NK-92 (cell line): Measurements from ENCODE around the gene ASIC3.
"Not testable (repeated sequence)": the region's sequence is repeated elsewhere in the genome, so short reads cannot be mapped to it uniquely, and the experiment has no call there.

Experiments used
- DNase-seq: peaks from one replicate; lab custom pipeline; 2025; ENCODE audit not compliant: unreplicated experiment; lab: John Stamatoyannopoulos, UW

Gene ASIC3

DNA sequence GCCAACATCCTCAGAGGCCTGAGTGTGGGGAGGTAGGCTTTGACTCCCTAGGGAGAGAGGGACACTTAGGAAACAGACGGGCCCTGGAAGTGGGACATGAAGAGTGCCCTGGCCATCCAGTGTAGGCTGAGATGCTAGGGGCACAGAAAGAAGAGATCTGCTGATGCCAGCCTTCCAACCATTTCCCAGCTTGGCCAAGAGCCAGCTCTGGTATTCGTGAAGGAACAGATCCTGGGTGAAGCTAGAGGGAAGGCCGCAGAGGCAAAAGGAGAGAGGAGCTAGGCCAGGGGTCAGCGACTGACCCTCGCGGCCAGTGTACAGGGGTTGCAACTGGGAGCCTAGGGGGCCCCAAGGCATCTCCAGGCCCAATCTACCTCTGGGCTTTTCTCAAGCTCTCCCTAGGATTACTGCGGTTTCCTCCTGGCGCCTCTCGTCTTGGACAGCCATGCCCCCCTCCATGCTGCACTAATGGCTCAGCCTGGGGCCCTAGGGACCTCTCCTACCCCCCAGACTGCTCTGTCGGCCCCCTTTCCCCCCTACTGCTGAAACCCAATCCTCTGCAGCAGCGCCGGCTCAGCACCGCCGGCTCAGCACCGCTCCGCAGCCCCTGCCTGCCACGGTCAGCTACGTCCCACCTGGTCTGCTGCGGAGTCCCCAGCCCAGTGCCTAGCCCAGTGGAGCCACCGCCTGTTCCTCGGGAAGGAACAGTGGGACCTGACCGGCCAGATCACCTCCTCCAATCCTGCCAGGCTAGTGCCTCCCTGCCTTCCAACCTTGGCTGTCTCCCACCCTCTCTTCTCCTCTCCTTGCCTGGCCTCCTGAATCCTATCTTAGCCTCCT is at the start of gene ASIC3:
TSS of gene ASIC3 (plus strand) at position 556 of the 840 bp plus-strand sequence. CDS start 355 bp downstream, outside the sequence.
- DNase-seq, result no peak

DNA sequence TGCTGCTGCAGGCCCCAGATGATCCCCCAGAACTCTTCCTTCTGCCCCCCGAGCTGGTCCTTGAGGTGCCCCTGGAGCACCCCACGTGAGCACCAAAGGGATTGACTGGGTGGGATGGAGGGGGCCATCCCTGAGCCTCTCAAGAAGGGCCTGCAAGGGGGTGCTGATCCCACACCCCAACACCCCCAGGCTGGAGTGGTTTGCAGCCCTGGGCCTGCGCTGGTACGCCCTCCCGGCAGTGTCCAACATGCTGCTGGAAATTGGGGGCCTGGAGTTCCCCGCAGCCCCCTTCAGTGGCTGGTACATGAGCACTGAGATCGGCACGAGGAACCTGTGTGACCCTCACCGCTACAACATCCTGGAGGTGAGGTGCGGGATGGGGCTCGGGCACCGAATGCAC is 49.3 kb upstream of the ASIC3 start:
- no peak for DNase-seq

DNA sequence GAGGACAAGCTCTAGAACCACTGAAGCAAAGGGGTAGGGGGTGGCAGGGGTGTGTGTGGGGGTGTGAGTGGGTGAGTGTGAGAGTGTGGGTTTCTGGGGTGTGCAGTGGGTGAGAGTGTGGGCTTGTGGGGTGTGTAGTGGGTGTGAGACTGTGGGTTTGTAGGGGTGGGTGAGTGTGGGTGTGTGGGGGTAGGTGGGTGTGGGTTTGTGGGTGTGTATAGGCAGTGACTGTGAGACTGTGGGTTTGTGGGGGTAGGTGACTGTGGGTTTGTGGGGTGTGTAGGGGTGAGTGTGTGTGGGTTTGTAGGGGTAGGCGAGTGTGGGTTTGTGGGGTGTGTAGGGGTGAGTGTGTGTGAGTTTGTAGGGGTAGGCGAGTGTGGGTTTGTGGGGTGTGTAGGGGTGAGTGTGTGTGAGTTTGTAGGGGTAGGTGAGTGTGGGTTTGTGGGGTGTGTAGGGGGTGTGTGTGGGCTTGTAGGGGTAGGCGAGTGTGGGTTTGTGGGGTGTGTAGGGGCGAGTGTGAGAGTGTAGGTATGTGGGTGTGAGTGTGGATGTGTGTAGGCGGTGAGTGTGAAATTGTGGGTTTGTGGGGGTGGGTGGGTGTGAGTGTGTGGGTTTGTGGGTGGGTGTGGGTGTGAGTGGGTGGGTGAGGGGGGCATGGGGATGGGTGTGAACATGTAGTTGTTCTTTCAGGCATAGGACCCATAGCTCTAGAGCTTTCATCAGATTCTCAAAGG is 48.7 kb upstream of the ASIC3 start:
- no peak for DNase-seq

DNA sequence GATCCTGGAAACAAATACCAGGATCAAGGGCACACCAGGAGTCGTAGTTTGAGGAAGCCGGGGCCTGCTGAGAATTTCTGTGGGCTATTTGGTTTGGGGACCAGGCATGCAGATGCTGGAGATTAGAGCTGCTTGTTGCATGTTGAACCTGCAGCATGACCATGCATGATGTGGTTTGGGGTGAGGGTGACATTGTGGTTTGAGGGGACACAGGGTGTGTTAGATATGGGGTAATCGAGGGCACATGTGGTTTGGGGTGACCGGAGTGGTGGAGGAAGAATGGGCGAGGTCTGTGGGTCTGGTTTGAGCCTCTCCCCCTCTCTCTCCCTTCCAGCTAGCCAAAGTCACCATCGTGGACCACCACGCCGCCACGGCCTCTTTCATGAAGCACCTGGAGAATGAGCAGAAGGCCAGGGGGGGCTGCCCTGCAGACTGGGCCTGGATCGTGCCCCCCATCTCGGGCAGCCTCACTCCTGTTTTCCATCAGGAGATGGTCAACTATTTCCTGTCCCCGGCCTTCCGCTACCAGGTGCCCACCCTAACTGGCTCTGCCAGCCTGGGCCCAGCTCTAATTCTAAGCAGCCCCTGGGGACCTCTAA is 47.3 kb upstream of the ASIC3 start:
- DNase-seq, result no peak

DNA sequence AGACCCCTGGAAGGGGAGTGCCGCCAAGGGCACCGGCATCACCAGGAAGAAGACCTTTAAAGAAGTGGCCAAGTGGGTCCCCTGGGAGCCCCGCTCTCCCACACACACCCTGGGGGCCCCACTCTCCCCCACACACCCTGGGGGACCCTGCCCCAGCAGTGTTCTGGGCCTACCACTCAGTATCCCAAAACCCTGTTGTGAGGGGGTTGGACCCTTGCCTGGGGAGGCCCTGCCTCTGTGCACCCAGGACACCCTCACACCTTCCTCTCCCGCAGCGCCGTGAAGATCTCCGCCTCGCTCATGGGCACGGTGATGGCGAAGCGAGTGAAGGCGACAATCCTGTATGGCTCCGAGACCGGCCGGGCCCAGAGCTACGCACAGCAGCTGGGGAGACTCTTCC is 46.8 kb upstream of the ASIC3 start:
- DNase-seq, result no peak

DNA sequence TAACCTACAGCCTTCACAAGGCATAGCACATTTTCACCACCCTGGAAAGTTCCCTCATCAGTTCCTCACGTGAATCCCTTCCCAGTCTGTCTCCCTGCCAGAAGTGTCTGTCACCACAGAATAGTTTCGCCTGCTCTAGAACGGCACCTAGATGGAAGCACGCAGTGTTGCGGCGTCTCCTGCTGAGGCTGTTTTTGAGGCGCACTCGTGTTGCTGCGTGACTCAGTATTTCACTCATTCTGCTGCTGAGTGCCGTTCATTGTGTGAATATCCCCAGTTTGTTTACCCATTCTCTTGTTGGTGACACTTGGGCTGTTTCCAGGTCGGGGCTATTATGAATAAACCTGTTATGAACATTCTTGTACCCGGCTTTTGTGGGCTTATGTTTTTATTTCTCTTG is 44.8 kb upstream of the ASIC3 start:
- no peak for DNase-seq

DNA sequence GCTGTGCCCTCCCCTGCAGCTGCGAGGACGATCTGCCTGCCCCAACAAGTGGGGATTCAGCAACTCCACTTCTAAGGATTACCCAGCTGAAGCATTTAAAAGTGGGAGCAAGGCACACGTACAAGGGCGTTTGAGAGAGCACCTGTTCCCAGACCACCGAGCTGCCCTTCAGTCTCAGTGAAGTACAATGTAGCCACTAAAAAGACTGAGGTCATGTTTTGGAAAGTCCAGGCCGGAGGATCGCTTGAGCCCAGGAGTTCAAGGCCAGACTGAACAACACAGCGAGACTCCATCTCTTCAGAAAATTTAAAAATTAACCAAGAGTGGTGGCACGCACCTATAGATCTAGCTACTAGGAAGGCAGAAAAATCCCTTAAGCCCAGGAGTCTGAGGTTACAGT is 42.8 kb upstream of the ASIC3 start:
- DNase-seq, result no peak

DNA sequence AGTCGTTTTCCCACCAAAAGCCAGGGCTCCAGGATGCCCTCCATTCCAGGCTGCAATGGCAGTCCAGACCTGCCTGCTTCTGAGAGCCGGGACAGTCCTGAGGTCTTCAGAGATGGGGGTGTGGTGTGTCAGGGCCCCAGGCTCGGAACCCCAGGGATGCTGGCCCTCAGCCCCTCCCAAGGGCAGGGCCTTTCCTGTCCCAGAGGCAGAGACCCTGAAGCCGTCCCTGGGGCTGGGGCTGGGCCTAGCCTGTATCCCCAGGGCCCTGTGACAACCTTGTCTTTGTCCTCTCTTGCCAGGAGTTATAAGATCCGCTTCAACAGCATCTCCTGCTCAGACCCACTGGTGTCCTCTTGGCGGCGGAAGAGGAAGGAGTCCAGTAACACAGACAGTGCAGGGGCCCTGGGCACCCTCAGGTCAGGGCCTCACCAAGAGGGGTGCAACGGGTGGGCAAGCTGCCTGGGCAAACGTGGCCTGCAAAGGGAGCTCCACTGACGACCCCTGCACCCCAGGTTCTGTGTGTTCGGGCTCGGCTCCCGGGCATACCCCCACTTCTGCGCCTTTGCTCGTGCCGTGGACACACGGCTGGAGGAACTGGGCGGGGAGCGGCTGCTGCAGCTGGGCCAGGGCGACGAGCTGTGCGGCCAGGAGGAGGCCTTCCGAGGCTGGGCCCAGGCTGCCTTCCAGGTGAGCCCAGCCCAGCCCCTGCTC is 41.6 kb upstream of the ASIC3 start:
- no peak for DNase-seq

DNA sequence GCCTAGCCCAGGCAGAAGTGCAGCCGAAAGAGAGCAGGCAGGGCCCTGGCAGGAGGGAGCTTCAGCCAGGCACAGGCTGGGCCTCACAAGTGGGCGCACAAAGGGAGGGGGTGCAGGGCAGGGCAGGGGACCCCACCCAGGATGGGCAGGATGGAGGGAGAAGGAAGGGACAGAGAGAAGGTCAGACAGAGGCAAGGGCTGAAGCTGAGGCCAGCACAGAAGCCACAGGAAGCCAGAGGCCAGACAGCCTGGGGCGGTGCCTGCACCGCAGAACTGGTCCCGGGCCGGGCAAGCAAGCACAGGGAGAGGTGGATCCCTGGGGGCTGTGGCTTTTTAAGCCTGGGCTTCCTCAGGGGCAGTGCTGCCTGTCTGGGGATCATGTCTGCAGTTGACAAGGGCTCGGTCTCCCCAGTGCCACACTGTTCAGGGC is 40.8 kb upstream of the ASIC3 start:
- DNase-seq, result no peak

DNA sequence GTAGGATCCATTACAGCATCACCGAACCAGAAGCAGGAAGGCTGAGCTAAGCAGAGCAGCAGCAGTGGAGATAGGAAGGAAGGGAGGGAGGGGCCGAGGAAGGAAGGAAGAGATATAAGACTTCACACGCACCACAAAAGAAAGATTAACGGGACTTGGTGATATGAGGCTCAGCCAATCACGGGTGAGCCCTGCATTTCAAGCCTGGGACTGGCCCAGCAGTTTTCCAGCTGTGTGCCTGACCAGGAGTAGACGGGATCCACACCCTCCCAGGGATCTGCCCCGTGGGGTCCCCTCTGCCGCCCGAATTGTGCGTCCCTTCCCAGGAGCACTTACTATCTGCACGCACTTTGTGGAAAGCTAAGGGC is 40.2 kb upstream of the ASIC3 start:
- no peak for DNase-seq

DNA sequence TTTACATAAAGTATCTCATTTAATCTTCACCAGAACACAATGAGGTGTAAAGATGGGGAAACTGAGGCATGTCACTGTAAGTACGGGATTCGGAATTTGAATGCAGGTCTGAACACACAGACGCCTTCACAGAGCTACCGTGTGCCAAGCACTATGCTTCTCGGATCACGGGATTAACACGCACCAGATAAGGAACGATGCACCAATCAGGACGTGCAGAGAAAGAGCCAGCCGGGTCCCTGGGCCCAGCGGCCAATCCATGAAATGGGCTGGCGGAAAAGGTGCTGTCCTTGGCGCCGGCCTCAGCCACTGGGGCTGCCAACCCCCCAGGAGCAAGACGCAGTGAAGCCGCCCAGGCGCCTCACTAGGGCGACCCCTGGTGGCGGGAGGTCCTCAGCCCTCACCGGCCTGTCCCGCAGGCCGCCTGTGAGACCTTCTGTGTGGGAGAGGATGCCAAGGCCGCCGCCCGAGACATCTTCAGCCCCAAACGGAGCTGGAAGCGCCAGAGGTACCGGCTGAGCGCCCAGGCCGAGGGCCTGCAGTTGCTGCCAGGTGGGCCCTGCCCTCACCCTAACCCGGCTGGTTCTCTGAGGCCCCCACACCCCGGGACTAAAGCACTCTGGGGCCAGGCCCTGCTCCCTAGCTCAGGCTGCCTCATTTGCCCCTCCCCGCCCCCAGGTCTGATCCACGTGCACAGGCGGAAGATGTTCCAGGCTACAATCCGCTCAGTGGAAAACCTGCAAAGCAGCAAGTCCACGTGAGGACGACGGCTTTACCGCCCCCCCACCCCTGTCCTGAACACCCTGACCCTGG is 39.6 kb upstream of the ASIC3 start:
- no peak for DNase-seq

DNA sequence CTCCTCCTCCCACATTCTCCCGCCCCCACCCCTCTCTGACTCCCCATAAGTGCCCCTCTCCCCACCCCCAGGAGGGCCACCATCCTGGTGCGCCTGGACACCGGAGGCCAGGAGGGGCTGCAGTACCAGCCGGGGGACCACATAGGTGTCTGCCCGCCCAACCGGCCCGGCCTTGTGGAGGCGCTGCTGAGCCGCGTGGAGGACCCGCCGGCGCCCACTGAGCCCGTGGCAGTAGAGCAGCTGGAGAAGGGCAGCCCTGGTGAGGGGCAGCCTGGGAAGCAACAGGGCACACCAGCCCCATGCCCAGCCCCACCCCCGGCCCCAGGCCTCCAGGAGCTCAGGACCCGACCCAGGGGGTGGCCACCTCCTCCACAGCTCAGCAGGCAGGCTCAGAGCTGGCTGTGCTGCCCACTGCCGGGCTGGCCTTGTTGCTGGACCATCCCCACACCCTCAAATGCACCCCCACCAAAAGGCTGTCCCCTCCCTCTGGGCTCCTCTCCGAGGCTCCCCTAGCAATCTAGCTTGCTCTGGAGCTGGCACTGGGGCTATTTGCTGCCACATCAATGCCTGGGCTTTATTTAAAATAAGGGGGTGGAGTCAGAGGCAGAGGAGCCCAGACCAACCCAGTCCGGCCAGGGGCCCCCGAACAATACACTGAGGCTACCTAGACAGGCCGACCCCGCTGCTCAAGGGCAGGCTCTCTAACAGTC is 38.8 kb upstream of the ASIC3 start:
- no peak for DNase-seq

DNA sequence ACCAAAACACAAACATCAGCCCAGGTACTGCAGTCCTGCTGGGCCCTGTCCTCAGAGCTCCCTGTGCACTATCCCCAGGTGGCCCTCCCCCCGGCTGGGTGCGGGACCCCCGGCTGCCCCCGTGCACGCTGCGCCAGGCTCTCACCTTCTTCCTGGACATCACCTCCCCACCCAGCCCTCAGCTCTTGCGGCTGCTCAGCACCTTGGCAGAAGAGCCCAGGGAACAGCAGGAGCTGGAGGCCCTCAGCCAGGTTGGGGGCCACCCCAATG is 38.4 kb upstream of the ASIC3 start:
- no peak for DNase-seq

DNA sequence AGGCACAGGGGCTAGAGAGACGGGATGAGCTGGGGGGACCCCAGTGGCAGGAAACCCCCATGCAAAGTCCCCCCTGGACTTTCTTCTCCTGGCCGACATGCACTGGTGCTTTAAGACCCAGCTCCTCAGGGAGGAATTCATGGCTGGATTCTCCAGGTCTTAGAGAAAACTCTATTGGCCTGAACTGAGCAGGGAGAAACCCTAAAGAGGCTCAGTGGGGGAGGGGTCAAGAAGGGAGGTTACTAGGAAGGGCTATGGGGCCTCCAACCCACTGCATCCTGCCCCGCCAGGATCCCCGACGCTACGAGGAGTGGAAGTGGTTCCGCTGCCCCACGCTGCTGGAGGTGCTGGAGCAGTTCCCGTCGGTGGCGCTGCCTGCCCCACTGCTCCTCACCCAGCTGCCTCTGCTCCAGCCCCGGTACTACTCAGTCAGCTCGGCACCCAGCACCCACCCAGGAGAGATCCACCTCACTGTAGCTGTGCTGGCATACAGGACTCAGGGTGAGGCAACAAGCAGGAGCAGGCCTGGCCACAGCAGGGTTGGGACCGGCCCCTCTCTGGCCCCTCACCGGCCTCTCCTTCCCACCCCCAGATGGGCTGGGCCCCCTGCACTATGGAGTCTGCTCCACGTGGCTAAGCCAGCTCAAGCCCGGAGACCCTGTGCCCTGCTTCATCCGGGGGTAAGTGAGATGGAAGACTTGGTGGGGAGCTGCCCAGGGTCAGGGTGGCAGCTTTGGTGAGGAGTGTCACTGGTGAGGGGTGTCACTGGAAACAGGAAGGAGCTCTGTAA is 37.8 kb upstream of the ASIC3 start:
- no peak for DNase-seq

DNA sequence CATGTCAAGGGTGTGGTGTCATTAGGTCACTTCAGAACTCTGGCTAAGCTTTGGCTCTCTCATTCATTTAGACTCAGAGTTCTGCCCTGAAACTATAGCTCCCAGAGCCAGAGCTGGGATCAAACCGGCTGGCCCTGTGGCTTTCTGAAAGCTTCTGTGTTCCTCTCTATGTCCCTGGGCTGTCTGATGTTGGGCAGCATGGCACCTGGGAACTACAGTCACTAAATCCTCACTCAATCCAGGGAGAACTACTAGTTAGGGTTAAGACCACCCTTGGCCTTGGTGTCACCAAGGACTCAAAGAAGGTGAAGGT is 37.3 kb upstream of the ASIC3 start:
- DNase-seq, result no peak

DNA sequence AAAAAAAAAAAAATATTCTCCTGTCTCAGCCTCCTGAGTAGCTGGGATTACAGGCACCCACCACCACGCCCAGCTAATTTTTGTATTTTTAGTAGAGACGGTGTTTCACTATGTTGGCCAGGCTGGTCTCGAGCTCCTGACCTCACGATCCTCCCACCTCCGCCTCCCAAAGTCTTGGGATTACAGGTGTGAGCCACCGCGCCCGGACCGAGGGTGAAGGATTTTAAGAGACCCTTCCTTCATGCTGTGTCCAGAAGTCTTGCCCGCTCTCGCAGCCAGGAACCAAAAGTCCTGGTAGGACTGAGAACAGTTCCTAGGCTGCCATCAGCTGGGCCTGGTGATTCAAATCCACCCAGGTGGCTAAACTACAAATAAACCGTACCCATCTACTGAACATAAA is 36.7 kb upstream of the ASIC3 start:
- not testable (repeated sequence) for DNase-seq

DNA sequence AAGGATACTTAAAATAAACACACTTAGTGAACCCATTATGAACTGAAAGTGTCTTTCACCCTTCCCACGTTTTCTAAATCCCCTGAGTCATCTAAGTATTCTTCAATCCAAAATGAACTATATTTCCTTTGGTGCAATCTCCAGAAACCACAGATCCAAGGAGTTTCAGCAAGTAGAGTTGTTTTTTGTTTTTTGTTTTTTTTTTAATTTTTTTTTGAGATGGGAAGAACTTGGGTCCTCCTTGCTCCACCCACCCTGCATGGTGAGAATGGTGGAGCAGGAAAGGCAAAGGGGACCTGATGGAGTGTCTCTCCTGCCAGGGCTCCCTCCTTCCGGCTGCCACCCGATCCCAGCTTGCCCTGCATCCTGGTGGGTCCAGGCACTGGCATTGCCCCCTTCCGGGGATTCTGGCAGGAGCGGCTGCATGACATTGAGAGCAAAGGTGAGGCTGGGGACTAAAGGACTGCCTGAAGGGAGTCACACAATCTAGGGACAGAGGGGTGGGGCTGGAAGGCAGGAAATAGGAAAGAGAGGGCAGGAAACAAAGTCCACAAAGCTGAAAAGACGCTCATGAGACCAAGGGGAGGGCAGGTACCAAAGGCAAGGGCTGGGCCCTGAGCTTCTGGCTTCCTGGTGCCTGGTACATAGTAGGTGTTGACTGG is 36.2 kb upstream of the ASIC3 start:
- DNase-seq, result no peak

DNA sequence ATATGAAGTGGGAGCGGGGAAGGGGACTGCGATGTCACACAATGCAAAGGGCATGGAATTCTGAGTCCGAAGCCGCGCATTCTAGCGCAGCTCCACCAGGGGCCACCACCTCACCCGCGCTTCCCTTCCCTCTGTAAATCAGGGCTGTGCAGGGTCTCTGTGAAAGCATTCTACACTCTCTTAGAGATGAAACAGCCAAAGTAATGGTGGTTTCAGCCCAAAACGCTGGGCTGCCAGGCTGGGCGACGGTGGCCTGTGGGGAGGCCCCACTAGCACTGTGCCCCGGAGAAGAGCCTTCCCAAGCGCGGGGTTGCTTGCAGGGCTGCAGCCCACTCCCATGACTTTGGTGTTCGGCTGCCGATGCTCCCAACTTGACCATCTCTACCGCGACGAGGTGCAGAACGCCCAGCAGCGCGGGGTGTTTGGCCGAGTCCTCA is 35.4 kb upstream of the ASIC3 start:
- DNase-seq, result no peak

DNA sequence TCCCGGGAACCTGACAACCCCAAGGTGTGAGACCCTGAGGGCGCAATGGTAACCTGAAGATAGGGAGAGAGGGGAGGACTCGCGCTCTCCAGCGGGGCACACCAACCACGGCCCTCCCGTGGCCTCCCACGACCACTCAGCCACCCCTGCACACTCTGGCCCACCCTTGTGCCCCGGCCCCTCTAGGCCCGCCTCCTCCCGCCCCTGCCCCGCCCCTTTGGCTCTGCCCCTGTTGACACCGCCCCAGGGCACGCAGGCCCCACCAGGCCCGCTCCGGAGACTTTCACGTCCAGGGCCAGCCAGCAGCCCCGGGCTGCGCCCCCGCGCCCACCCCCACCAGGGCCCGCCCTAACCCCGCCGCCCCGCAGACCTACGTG is 35.0 kb upstream of the ASIC3 start:
- DNase-seq, result no peak
